HUDEP-2 (cell line): ENCODE measurements around the gene ZBTB7B.

Experiments used
- DNase-seq, 76 experiments: peaks; one replicate each; lab custom pipeline; 2025; ENCODE audit not compliant: unreplicated experiment in 76 of 76; lab: John Stamatoyannopoulos, UW

Gene ZBTB7B

GRCh38 chr1:155000726-155001424, 1.7 kb upstream of the ZBTB7B start:
- peak in 73 of 76 experiments; percentile 22 to 90 (median 74) for DNase-seq

DNA sequence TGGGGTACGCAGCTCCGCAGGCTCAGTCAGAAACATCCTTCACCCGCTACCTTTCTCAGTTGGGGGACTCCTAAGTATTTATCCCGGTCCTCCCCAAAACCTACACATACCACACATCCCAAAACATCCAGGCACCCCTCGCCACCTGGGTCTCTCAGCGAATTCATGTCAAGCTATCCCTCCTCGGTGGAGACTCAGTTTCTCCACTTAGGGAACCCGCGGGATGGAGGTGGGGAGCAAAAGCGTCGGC, 1.3 kb upstream of the ZBTB7B start:
- peak in 1 of 76 experiments; percentile 65 for DNase-seq

- peak in 74 of 76 experiments; percentile 72 to 100 (median 98) for DNase-seq
Observed at GRCh38 chr1:155001675-155002463, 733 bp upstream of the ZBTB7B start.

DNA sequence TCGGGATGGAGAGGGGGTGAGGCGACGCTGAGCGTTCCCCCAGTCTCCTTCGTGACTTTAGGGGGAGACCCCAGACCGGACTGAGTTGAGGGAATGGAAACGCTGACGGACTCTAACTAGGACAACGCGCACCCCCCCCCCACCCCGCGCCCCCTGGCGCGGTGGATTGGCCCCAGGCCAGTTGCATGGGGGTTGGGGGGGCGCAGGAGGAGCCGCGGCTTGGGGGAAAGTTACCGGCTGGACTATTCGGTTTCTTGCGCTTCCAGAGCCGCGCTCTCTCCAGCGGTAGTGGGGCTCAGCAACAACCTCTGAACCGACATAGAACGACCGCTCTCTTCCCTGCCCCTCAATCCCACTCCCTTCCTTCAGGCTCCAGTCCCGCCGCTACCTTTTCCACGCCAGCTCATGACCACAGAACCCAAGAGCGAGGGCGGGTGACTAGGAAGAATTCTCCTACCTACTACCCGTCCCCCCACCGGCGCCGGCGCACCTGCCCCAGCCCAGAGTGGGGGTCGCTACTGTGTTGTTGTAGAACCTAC, 694 bp downstream of the ZBTB7B start:
- DNase-seq, result peak in 21 of 76 experiments; percentile 21 to 77 (median 39)

- peak in 56 of 76 experiments; percentile 15 to 86 (median 58) for DNase-seq
Observed at GRCh38 chr1:155003766-155004351, 1.3 kb downstream of the ZBTB7B start.

DNA sequence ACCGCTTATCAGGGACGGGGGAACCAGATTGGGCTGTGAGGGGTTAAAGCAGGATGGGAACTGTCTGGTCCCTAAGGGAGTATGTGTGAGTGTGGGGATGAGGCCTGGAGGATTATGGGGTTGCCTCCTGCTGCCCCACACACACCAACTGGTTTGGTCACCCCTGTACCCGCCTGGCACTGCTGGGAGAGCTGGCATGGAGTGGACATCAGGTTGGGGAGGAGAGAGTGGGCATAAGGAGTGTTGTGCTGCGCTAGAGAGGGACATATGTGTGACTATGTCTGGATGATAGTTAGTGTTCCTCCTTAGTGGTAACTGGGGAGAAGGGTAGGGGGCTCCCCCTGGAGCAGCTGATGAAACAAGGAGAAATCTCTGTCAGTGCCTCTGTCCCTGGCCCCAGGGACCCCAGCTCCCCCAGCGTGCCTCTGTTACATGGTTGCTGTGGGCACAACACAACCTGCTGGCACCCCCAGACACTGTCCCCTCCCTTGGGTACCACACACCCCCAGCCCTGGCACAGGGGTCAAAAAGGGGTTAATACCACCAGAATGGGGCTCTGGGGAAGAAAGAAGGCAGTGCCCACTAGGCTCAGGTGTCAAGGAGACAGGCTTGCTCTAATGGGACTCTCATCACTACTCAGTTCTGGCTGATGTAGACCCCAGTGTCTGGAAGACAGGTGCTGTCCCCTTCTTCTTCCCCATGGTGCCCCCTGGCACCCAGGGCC, 1.9 kb downstream of the ZBTB7B start:
- peak in 5 of 76 experiments; percentile 27 to 54 (median 47) for DNase-seq

- DNase-seq, result peak in 72 of 76 experiments; percentile 62 to 93 (median 84)
Observed at GRCh38 chr1:155005076-155006011, 2.7 kb downstream of the ZBTB7B start.

DNA sequence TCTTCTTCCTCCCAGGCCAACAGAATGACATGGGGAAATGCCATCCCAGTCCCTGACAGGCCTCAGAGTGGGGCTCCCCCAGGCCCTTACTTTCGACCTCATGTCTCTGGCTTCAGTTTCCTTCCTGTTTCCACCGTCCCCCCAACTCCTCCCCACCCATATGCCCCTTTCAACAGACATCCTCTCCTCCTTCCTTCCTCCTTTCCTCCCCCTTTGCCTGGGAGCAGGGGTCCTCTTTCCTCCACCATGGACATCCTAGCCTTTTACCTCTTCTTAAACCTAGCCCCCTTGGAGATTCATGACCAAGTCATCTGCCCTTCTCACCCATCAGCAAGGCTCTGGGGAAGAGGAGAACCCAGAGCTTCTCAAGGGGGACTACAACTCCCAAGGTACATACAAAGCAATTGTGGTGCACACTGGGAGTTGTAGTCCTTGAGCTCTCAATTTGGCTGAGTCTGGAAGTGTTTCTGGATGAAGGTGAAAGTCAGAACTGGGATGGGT, 4.0 kb downstream of the ZBTB7B start:
- DNase-seq, result peak in 12 of 76 experiments; percentile 3 to 49 (median 34)

DNA sequence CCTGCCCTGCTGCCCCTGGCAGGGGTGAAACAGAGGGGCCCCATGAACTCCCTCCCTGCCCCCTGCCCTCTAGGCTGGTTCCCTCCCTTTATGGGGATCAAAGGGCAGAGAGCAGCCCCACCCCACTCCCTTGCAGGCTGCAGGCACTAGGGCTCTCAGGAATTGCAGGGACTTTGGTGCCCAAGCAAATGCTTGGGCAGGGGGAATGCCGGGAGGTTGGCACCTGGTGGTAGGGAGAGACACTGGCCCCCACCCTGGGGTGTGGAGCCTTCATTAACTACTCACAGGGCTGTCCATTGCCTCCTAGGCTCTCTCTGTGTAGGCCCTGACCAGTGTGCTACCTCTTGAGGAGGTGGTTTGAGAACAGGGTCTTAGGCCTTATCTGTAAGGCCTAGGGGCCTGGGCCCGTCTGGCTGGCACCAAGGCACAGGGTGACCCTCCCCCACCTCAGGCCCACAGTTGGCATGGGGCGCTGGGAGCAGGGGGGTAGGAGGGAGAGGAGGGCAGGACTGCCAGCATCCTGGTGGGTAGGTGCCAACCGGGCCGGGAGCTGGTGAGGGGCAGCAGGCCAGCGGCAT, 4.7 kb downstream of the ZBTB7B start:
- no peak for DNase-seq

GRCh38 chr1:155008015-155008941, 5.7 kb downstream of the ZBTB7B start:
- DNase-seq, result peak in 1 of 76 experiments; percentile 10

- DNase-seq, result no peak
Observed at GRCh38 chr1:155009221-155009711, 6.7 kb downstream of the ZBTB7B start.

DNA sequence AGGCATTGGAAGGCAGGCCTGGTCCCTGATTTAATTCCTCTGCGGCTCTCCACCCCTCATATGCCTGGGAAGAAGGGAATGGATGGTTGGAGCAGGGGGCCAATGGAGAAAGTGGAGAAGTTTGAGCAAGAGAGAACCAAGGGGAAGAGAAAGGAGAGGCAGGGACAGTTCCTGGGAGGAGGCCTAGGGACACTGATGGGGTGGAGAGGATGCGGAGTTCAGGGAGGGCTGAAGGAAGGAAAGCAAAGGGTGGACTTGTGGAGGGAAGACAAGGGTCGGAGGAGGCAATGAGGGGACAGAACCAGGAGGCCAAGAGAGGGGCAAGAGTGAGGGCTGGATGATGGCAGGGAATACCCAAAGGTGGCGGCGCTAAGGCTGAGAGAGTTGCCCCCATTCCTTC, 7.1 kb downstream of the ZBTB7B start:
- DNase-seq, result no peak

- DNase-seq, result no peak
Observed at GRCh38 chr1:155010211-155010918, 7.8 kb downstream of the ZBTB7B start.

DNA sequence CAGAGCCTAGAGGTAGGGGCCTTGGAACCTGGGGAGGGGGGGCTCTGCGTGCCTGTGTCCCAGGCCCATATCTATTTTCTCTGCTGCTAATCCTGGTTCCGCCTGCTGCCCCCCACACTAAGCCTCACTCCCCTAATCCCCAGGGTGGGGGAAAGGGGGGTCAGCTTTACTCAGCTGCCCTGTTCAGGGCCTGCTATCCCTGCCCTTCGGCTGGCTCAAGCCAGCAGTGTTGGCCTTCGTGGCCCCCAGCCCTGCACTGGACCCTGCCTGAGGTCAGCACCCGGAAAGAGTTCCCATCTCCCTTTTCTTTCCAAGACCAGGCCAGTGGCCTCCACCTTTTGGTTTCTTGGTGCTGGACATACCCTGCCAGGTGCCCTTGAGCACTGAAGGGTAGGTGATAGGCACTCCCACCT, 8.4 kb downstream of the ZBTB7B start:
- DNase-seq, result no peak

DNA sequence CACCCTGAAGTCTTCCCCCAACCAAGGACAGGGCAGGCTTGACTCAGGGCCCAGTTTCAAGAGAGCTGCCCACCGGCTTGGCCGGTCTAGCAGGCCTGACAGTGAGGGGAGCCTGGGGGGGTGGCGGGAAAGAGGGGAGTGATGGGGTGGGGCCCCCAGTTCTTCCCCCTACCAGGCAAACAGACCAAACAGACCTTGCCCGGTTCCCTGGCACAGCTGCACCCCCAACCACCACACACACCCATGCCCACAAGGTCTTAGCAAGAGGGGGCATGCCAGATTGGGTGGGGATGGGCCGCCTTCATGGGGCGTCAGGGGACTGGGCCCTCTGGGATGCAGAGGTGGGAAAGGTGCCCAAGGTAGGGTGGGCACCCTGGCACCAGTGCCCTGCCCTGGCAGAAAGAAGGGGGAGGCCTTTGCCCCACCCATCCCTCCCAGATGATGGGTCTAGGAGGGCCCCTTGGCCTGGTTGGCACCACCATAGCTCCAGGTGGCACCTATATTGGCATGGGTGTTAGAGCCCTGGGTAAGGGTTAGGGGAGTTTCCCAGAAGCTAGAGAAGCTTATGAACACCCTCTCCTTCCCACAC, 8.9 kb downstream of the ZBTB7B start:
- DNase-seq, result no peak

DNA sequence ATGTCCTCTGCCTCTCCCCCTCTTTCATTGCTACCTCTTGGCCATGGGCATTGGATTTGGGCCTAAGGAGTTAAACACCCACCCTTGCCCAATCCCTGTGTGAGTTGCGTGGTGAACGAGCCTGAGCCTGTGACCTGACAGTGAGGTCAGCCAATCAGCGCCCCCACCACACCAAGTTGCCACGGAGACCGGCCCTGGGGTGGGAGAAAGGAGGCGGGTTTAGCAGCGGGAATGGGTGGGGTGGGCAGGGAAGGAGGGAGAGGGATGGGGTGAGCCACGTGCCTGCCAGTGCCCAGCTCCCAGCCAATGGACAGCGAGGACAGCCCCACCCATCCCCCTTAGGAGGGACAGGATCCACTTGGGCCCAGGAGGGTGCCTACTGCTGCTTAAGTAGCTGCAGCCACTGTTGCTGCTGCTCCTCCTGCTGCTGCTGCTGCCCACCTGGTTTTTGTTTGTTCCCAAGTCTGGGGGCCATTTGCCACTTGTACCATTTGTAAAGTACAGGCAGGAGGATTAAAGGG, 9.5 kb downstream of the ZBTB7B start:
- DNase-seq, result peak in 73 of 76 experiments; percentile 54 to 97 (median 92)
